Measurements from ENCODE around the gene AUTS2.

Gene AUTS2

GRCh38 chr7:70834424-70834823, 1236.1 kb downstream of the AUTS2 start:
- DNase-seq (ENCODE audit: low read depth) = no peak

GRCh38 chr7:70835658-70836057, 1237.4 kb downstream of the AUTS2 start:
- H3K4me3 ChIP-seq (ENCODE audit: low read depth, low read length) = no peak overlapping the region
- no peak for TF ChIP-seq CTCF (IDR thresholded peaks at IDR 0.05; ENCODE audit: low read depth, low read length, missing control alignments)
- DNase-seq (ENCODE audit: low read depth) = no peak

More at GRCh38 chr7:70834424-70834823, 1236.1 kb downstream of the AUTS2 start:
- H3K4me3 ChIP-seq (ENCODE audit: low read depth, low read length) = no peak overlapping the region
- no peak for TF ChIP-seq CTCF (IDR thresholded peaks at IDR 0.05; ENCODE audit: low read depth, low read length, missing control alignments)

- DNase-seq (ENCODE audit: low read depth) = no peak
- no peak for TF ChIP-seq CTCF (IDR thresholded peaks at IDR 0.05; ENCODE audit: low read depth, low read length, missing control alignments)
Measured at GRCh38 chr7:70836279-70836678, 1238.0 kb downstream of the AUTS2 start.

GRCh38 chr7:70836946-70837345, 1238.7 kb downstream of the AUTS2 start:
- H3K4me3 ChIP-seq (ENCODE audit: low read depth, low read length) = no peak overlapping the region
- no peak for TF ChIP-seq CTCF (IDR thresholded peaks at IDR 0.05; ENCODE audit: low read depth, low read length, missing control alignments)
- DNase-seq (ENCODE audit: low read depth) = no peak

More at GRCh38 chr7:70836279-70836678, 1238.0 kb downstream of the AUTS2 start:
- H3K4me3 ChIP-seq (ENCODE audit: low read depth, low read length) = no peak overlapping the region

- no peak overlapping the region for H3K4me3 ChIP-seq (ENCODE audit: low read depth, low read length)
- TF ChIP-seq CTCF (IDR thresholded peaks at IDR 0.05; ENCODE audit: low read depth, low read length, missing control alignments) = no peak
- DNase-seq (ENCODE audit: low read depth) = no peak
Measured at GRCh38 chr7:70837589-70837988, 1239.3 kb downstream of the AUTS2 start.

GRCh38 chr7:70838292-70838907, 1240.1 kb downstream of the AUTS2 start:
- no peak overlapping the region for H3K4me3 ChIP-seq (ENCODE audit: low read depth, low read length)
- no peak for TF ChIP-seq CTCF (IDR thresholded peaks at IDR 0.05; ENCODE audit: low read depth, low read length, missing control alignments)
- DNase-seq (ENCODE audit: low read depth) = no peak

Data from GM12864 (cell line).